Gastrocnemius medialis (tissue), 4 donors: ENCODE results near the gene SLC11A2. TPM values are rescaled to one million over a fixed set of nuclear protein-coding genes. Genes with fewer than 3 reads are reported as not detected.
"Not testable (repeated sequence)": the region's sequence is repeated elsewhere in the genome, so short reads cannot be mapped to it uniquely, and the experiment has no call there.

Experiments
- ATAC-seq, 2 donors: fragments of 150-250 bp; one replicate each; pipeline ENCODE4 v1.9.1; 2016
- DNase-seq, 2 donors: peaks; one replicate each; pipeline ENCODE4 v3.0.0-alpha.2; 2019
- H3K27ac ChIP-seq, 4 donors: fragments of 200-600 bp; sonication (generic); 1 replicate in 1 of 4; 2 replicates in 3 of 4; pipeline ENCODE4 v1.5.1; 2016 to 2018; ENCODE audit warnings: mild to moderate bottlenecking in 2 of 4, moderate library complexity in 1 of 4
- H3K27me3 ChIP-seq, 3 donors: fragments of 200-600 bp; sonication (generic) in 2 of 3; 1 replicate in 1 of 3; 2 replicates in 2 of 3; pipeline versions ENCODE4 v1.5.1 to v1.6.0; 2016 to 2019; ENCODE audit warnings: mild to moderate bottlenecking in 1 of 3, moderate library complexity in 1 of 3
- H3K36me3 ChIP-seq, 2 donors: fragments of 200-600 bp; sonication (generic) in 1 of 2; one replicate each; pipeline ENCODE4 v1.5.1; 2017 to 2018
- H3K4me1 ChIP-seq, 2 donors: fragments of 200-600 bp; sonication (generic) in 1 of 2; one replicate each; pipeline ENCODE4 v1.5.1; 2016 to 2017; ENCODE audit warnings: mild to moderate bottlenecking in 2 of 2
- H3K4me3 ChIP-seq, 4 donors: fragments of 200-600 bp; sonication (generic) in 3 of 4; 1 replicate in 1 of 4; 2 replicates in 3 of 4; pipeline ENCODE4 v1.5.1; 2016 to 2019; ENCODE audit warnings: mild to moderate bottlenecking in 2 of 4
- H3K9me3 ChIP-seq, 3 donors: fragments of 200-600 bp; sonication (generic) in 2 of 3; 1 replicate in 1 of 3; 2 replicates in 2 of 3; pipeline ENCODE4 v1.5.1; 2016 to 2019
- POLR2A ChIP-seq, 2 donors: fragments of 450-650 bp; IDR thresholded peaks; one replicate each; pipeline ENCODE4 v1.6.1; 2017; ENCODE audit warnings: antibody characterized with exemption in 2 of 2, mild to moderate bottlenecking in 2 of 2, moderate library complexity in 2 of 2
- in situ Hi-C, 4 donors: fragments of 200-750 bp; cut with MboI; loops; one replicate each; pipeline versions ENCODE4 v1.15.0 to v1.8.0; 2017; ENCODE audit warnings: low sequenced_read_pairs in 4 of 4
- intact Hi-C: fragments of 100-400 bp; cut with DNase I; formaldehyde crosslinking; loops from one replicate; pipeline ENCODE4 v1.15.1; 2023; ENCODE audit warnings: low total_unique reads
- total RNA-seq, 4 donors: library from RNA; depleted of rRNA; stranded (reverse); fragments of >200 nt; gene quantifications; one replicate each; pipeline versions ENCODE4 v1.1.0 to v1.2.3, GENCODE V29; 2016
- TF ChIP-seq, protein P1 (sequence below), 5 experiments: fragments of 450-650 bp in 3 of 5; fragments of 200-600 bp in 2 of 5; sonication (generic) in 2 of 5; IDR thresholded peaks in 4 of 5; conservative IDR thresholded peaks in 1 of 5; 1 replicate in 4 of 5; 2 replicates in 1 of 5; pipeline ENCODE4 v1.5.1; 2016 to 2019; ENCODE audit warnings: antibody characterized with exemption in 5 of 5, mild to moderate bottlenecking in 3 of 5, moderate library complexity in 3 of 5

Gene SLC11A2
- total RNA-seq, 4 donors from 2014 or later = 24.0 to 65.4 (median 47.0) TPM

DNA sequence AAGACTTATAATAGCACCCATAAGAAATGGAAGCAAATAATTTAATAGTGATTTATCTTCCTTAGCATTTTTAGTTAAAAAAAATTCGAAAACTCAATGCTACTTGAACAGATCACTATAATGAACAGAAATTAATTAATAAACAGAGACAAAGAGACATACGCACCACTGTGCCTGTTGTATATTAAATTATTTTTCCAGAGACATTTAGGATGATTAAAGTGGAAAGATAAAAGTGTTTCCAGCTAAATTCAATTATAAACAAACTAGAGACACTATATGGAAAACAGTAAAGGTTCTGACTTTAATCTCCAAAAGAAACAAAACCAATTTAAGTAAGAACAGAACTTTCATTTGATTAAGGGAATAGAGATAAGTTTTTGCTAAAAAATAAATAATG is 70.5 kb downstream of the SLC11A2 start:
- Histone ChIP-seq H3K27me3 (no peaks in the 10 kb centered on the region), H3K27ac (peak overlapping the region in 1 of 4 donors; percentile 48), H3K36me3 (no peaks in the 10 kb centered on the region), H3K9me3 (no peaks in the 10 kb centered on the region), H3K4me3 (no peak overlapping the region), H3K4me1 (peaks cover 6 to 16% of the 10 kb centered on the region in 2 donors)
- in situ Hi-C loops (no loop called here), intact Hi-C loops (no loop called here)
- DNase-seq (no peak), ATAC-seq (no peak)
- no peak for TF ChIP-seq POLR2A (IDR thresholded peaks at IDR 0.05)
- TF ChIP-seq, protein P1, sequence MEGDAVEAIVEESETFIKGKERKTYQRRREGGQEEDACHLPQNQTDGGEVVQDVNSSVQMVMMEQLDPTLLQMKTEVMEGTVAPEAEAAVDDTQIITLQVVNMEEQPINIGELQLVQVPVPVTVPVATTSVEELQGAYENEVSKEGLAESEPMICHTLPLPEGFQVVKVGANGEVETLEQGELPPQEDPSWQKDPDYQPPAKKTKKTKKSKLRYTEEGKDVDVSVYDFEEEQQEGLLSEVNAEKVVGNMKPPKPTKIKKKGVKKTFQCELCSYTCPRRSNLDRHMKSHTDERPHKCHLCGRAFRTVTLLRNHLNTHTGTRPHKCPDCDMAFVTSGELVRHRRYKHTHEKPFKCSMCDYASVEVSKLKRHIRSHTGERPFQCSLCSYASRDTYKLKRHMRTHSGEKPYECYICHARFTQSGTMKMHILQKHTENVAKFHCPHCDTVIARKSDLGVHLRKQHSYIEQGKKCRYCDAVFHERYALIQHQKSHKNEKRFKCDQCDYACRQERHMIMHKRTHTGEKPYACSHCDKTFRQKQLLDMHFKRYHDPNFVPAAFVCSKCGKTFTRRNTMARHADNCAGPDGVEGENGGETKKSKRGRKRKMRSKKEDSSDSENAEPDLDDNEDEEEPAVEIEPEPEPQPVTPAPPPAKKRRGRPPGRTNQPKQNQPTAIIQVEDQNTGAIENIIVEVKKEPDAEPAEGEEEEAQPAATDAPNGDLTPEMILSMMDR (IDR thresholded peaks at IDR 0.05 in 4 of 5, conservative IDR thresholded peaks at IDR 0.05 in 1 of 5) = no peak

DNA sequence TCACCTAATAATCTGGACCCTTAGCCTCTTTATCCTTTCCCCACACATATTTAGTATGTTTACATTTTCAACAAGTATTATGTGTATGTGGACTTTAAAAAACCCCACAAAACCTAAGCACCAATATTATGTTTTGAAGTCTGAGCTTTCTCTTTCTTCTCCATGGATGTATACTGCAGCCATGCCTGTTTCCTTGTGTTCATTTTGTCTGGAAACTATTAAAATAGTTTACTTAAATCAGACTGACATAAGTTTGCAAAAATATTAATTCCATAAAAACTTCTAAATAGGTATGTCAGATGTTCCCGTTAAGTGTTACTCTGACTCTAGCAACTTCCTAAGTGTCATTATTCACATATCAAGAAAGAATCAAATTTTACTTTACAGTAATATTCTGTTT is 70.9 kb downstream of the SLC11A2 start:
- Histone ChIP-seq H3K4me3 (no peak overlapping the region), H3K27ac (peak overlapping the region in 2 of 4 donors; percentile 48), H3K36me3 (no peaks in the 10 kb centered on the region), H3K9me3 (no peaks in the 10 kb centered on the region), H3K4me1 (peaks cover 6 to 16% of the 10 kb centered on the region in 2 donors), H3K27me3 (no peaks in the 10 kb centered on the region)
- intact Hi-C loops (no loop called here), in situ Hi-C loops (no loop called here)
- no peak for ATAC-seq
- DNase-seq = no peak
- TF ChIP-seq POLR2A (IDR thresholded peaks at IDR 0.05) = no peak
- TF ChIP-seq, protein P1 (IDR thresholded peaks at IDR 0.05 in 4 of 5, conservative IDR thresholded peaks at IDR 0.05 in 1 of 5) = no peak

DNA sequence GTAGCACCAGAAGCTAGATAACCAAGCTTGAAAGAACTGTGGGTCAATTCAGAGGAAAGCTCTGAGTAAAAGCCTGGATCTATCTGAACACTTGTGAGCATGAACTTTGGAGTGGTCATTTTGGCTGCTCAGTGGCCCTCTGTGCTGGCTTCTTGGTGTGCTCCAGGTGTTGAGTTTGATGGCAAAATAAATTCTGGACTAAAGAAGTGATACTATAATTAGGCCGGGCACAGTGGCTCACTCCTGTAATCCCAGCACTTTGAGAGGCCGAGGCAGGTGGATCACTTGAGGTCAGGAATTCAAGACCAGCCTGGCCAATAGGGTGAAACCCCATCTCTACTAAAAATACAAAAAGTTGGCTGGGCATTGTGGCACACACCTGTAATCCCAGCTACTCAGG is 71.4 kb downstream of the SLC11A2 start:
- peak in 1 of 2 donors; percentile 45 for DNase-seq
- peaks cover 6 to 12% of the 10 kb centered on the region in 2 donors for H3K4me1 ChIP-seq
- H3K9me3 ChIP-seq, intact Hi-C loops, H3K27me3 ChIP-seq, in situ Hi-C loops, H3K4me3 ChIP-seq, H3K36me3 ChIP-seq: not testable (repeated sequence)
- peak; percentile 27 to 45 for ATAC-seq
- peak overlapping the region in 3 of 4 donors; percentile 21 to 48 (median 48) for H3K27ac ChIP-seq

DNA sequence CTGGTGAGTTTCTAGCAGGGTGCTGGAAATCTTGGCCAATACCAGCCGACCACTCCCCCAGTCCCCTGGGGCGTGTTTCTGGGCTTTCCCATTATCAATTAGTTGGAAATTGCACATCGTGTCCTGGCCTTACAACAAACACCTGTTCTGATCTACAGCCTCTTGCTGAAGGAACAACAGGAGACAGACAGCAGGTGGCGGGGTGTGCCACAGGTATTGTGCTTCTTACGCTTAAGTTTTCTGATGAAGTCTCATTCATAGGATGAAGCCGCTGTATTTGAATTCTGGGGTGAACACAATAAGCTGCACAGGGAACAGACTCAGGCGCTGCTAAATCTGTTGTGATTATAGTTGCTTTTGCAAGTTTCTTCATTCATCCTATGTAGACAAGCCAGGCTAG is 73.1 kb downstream of the SLC11A2 start:
- TF ChIP-seq, protein P1 (IDR thresholded peaks at IDR 0.05 in 4 of 5, conservative IDR thresholded peaks at IDR 0.05 in 1 of 5) = no peak
- no peak for TF ChIP-seq POLR2A (IDR thresholded peaks at IDR 0.05)
- intact Hi-C loops = no loop called here
- ATAC-seq (no peak), DNase-seq (no peak)
- Histone ChIP-seq H3K27me3 (no peaks in the 10 kb centered on the region), H3K9me3 (no peaks in the 10 kb centered on the region), H3K36me3 (no peaks in the 10 kb centered on the region), H3K4me1 (peaks cover 10 to 18% of the 10 kb centered on the region in 2 donors), H3K4me3 (no peak overlapping the region), H3K27ac (no peak overlapping the region)
- in situ Hi-C loops = no loop called here

DNA sequence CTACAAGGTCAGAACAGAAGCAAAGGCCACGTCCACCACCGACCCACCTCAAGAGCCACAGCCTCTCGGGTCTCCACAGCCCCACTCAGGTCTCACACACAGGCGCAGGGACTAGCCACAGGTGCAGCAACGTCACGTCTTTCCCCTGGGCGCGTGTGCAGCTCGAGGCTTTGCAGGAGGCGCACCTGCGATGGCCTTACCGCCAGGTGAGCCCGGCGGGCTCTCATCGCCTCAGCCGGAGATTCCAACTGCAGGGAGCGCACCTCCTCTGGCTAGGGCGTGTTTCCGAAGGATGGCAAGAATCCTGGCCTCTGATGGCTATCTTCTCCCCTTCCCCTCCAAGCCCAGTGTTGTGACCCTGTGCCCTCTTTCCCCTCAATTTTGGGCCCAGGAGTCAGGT is 73.7 kb downstream of the SLC11A2 start, which contains the start of gene HIGD1C:
TSS of gene HIGD1C (plus strand) at position 35 of the 400 bp plus-strand sequence. CDS start 1,455 bp downstream, outside the sequence.
- ATAC-seq = no peak
- Histone ChIP-seq H3K27me3 (no peaks in the 10 kb centered on the region), H3K9me3 (no peaks in the 10 kb centered on the region), H3K4me1 (peaks cover 16 to 22% of the 10 kb centered on the region in 2 donors), H3K36me3 (no peaks in the 10 kb centered on the region), H3K4me3 (no peak within 1 kb of the TSS), H3K27ac (no peak within 1 kb of the TSS)
- in situ Hi-C loops (no loop called here), intact Hi-C loops (no loop called here)
- TF ChIP-seq, protein P1 (IDR thresholded peaks at IDR 0.05 in 4 of 5, conservative IDR thresholded peaks at IDR 0.05 in 1 of 5) = no peak
- no peak for TF ChIP-seq POLR2A (IDR thresholded peaks at IDR 0.05)
- DNase-seq = no peak
